HTR-8/SVneo (cell line): ENCODE data around the gene IQCM.
"Not testable (repeated sequence)": the region's sequence is repeated elsewhere in the genome, so short reads cannot be mapped to it uniquely, and the experiment has no call there.

Experiments used
- DNase-seq: peaks from one replicate; pipeline ENCODE4 v3.0.0; 2011; ENCODE audit warnings: low spot score, mixed read lengths; ENCODE audit not compliant: insufficient read length
- FAIRE-seq: peaks from 2 replicates; lab custom pipeline; 2011; peaks lifted over from hg19 to GRCh38; lab: Jason Lieb, UNC

Gene IQCM

GRCh38 chr4:149345424-149345823 lies 470.2 kb downstream of the IQCM start:
- DNase-seq (no peak), FAIRE-seq (no peak)

- FAIRE-seq (no peak), DNase-seq (no peak)
Measured at GRCh38 chr4:149344436-149344835, 471.2 kb downstream of the IQCM start.

- no peak for DNase-seq
- no peak for FAIRE-seq
Measured at GRCh38 chr4:149343614-149344013, 472.0 kb downstream of the IQCM start.

- DNase-seq, FAIRE-seq: not testable (repeated sequence)
Measured at GRCh38 chr4:149341117-149341516, 474.5 kb downstream of the IQCM start.

- DNase-seq (no peak), FAIRE-seq (no peak)
Measured at GRCh38 chr4:149328161-149328560, 487.5 kb downstream of the IQCM start.

- DNase-seq (no peak), FAIRE-seq (no peak)
Measured at GRCh38 chr4:149322203-149322602, 493.4 kb downstream of the IQCM start.

GRCh38 chr4:149321438-149321837 lies 494.2 kb downstream of the IQCM start:
- no peak for DNase-seq

GRCh38 chr4:149311076-149311475 lies 504.6 kb downstream of the IQCM start:
- FAIRE-seq: no peak

More at GRCh38 chr4:149321438-149321837, 494.2 kb downstream of the IQCM start:
- no peak for FAIRE-seq

GRCh38 chr4:149306537-149306936 lies 509.1 kb downstream of the IQCM start:
- FAIRE-seq (no peak), DNase-seq (no peak)

More at GRCh38 chr4:149311076-149311475, 504.6 kb downstream of the IQCM start:
- DNase-seq: no peak
